Neural cell (in vitro differentiated cells): ENCODE results near the gene ZNF750. TPM values are rescaled to one million over a fixed set of nuclear protein-coding genes. Genes with fewer than 3 reads are reported as not detected.
A peak's percentile ranks its signal among the peaks of the same experiment; 100 is the strongest.

Experiments
- H2AFZ ChIP-seq: fragments of 200-600, 300-800 bp; sonication (generic), shearing (Covaris generic); 2 replicates; pipeline ENCODE4 v1.6.0; 2014; ENCODE audit warnings: low read depth, mild to moderate bottlenecking, antibody characterized with exemption, low read length, moderate library complexity
- H3F3A ChIP-seq: fragments of 200-600 bp; shearing (Covaris generic); 2 replicates; pipeline ENCODE4 v1.6.1; 2016; ENCODE audit warnings: mild to moderate bottlenecking, moderate library complexity, mixed read lengths, antibody characterized with exemption, low read length; ENCODE audit not compliant: insufficient read depth, poor library complexity, severe bottlenecking
- H3K27ac ChIP-seq: fragments of 200-600, 300-800 bp; sonication (generic), shearing (Covaris generic); 2 replicates; pipeline ENCODE4 v1.5.1; 2014; ENCODE audit warnings: mild to moderate bottlenecking, low read length, moderate library complexity
- H3K27me3 ChIP-seq: fragments of 300-800, 200-600 bp; sonication (generic), shearing (Covaris generic); 2 replicates; pipeline ENCODE4 v1.6.0; 2014; ENCODE audit warnings: mild to moderate bottlenecking, low read depth, low read length, moderate library complexity; ENCODE audit not compliant: insufficient read depth
- H3K36me3 ChIP-seq: fragments of 300-800, 200-600 bp; sonication (generic), shearing (Covaris generic); 2 replicates; pipeline ENCODE4 v1.5.1; 2014; ENCODE audit warnings: mild to moderate bottlenecking, antibody characterized with exemption, low read length, moderate library complexity; ENCODE audit not compliant: insufficient read depth
- H3K4me2 ChIP-seq: fragments of 300-800, 200-600 bp; sonication (generic), shearing (Covaris generic); 2 replicates; pipeline ENCODE4 v1.6.0; 2014; ENCODE audit warnings: mild to moderate bottlenecking, low read length
- H3K4me3 ChIP-seq: fragments of 300-800, 200-600 bp; sonication (generic), shearing (Covaris generic); 2 replicates; pipeline ENCODE4 v1.5.1; 2014; ENCODE audit warnings: mild to moderate bottlenecking, low read length, moderate library complexity
- H3K79me2 ChIP-seq: fragments of 200-600 bp; shearing (Covaris generic); replicated peaks from 2 replicates; pipeline ENCODE4 v1.6.0; 2014; ENCODE audit warnings: mild to moderate bottlenecking, low read length, moderate library complexity; ENCODE audit not compliant: insufficient read depth
- H3K9ac ChIP-seq: fragments of 300-800, 200-600 bp; sonication (generic), shearing (Covaris generic); 2 replicates; pipeline ENCODE4 v1.6.1; 2016; ENCODE audit warnings: mild to moderate bottlenecking, low read length, mixed read lengths
- H3K9me2 ChIP-seq: fragments of 200-600 bp; shearing (Covaris generic); 2 replicates; pipeline ENCODE4 v1.6.1; 2016; ENCODE audit warnings: mild to moderate bottlenecking, low read length, mixed read lengths; ENCODE audit not compliant: insufficient read depth
- H3K9me3 ChIP-seq: fragments of 200-600, 300-800 bp; sonication (generic), shearing (Covaris generic); 2 replicates; pipeline ENCODE4 v1.6.1; 2016; ENCODE audit warnings: mild to moderate bottlenecking, mixed run types, low read length, moderate library complexity, mixed read lengths
- H4K20me1 ChIP-seq: fragments of 200-600 bp; shearing (Covaris generic); 2 replicates; pipeline ENCODE4 v1.6.1; 2016; ENCODE audit warnings: mild to moderate bottlenecking, mixed run types; ENCODE audit not compliant: insufficient read depth
- EP300 ChIP-seq: fragments of 450-650 bp; conservative IDR thresholded peaks from 2 replicates; pipeline ENCODE4 v1.6.1; 2014; ENCODE audit warnings: antibody characterized with exemption, mild to moderate bottlenecking, moderate library complexity; ENCODE audit not compliant: poor library complexity, severe bottlenecking
- EZH2 ChIP-seq: fragments of 200-600, 300-800 bp; shearing (Covaris generic), sonication (generic); IDR thresholded peaks from 2 replicates; pipeline ENCODE4 v1.6.1; 2014; ENCODE audit warnings: antibody characterized with exemption, low read length, borderline replicate concordance, mild to moderate bottlenecking; ENCODE audit not compliant: insufficient read depth, poor library complexity, severe bottlenecking
- MXI1 ChIP-seq: fragments of 450-650 bp; conservative IDR thresholded peaks from 2 replicates; pipeline ENCODE4 v1.6.1; 2014; ENCODE audit warnings: antibody characterized with exemption, mild to moderate bottlenecking; ENCODE audit not compliant: poor library complexity, severe bottlenecking
- POLR2AphosphoS5 ChIP-seq: IDR thresholded peaks from 2 replicates; pipeline ENCODE4 v1.6.1; 2012
- RAD21 ChIP-seq: fragments of 450-650 bp; conservative IDR thresholded peaks from 2 replicates; pipeline ENCODE4 v1.6.1; 2014; ENCODE audit warnings: antibody characterized with exemption, mild to moderate bottlenecking, moderate library complexity
- SMC3 ChIP-seq: fragments of 450-650 bp; conservative IDR thresholded peaks from 2 replicates; pipeline ENCODE4 v1.6.1; 2014; ENCODE audit warnings: antibody characterized with exemption, mild to moderate bottlenecking, moderate library complexity; ENCODE audit not compliant: poor library complexity
- TAF1 ChIP-seq: IDR thresholded peaks from 2 replicates; pipeline ENCODE4 v1.6.1; 2012; ENCODE audit warnings: low read depth
- polyA plus RNA-seq: library from polyadenylated mRNA; depleted of rRNA; stranded (reverse); fragments of >200 nt; gene quantifications from 2 replicates; pipeline ENCODE4 v1.2.3, GENCODE V29; 2014
- TF ChIP-seq, protein P1 (sequence below): fragments of 450-650 bp; IDR thresholded peaks from 2 replicates; pipeline ENCODE4 v1.5.1; 2014; ENCODE audit warnings: antibody characterized with exemption, mild to moderate bottlenecking, moderate library complexity; ENCODE audit not compliant: poor library complexity, severe bottlenecking
- TF ChIP-seq, protein P2 (sequence below): IDR thresholded peaks from 2 replicates; pipeline ENCODE4 v1.6.1; 2012; ENCODE audit warnings: borderline replicate concordance

Gene ZNF750
- polyA plus RNA-seq, 1 donor from 2014 or later = not detected

DNA sequence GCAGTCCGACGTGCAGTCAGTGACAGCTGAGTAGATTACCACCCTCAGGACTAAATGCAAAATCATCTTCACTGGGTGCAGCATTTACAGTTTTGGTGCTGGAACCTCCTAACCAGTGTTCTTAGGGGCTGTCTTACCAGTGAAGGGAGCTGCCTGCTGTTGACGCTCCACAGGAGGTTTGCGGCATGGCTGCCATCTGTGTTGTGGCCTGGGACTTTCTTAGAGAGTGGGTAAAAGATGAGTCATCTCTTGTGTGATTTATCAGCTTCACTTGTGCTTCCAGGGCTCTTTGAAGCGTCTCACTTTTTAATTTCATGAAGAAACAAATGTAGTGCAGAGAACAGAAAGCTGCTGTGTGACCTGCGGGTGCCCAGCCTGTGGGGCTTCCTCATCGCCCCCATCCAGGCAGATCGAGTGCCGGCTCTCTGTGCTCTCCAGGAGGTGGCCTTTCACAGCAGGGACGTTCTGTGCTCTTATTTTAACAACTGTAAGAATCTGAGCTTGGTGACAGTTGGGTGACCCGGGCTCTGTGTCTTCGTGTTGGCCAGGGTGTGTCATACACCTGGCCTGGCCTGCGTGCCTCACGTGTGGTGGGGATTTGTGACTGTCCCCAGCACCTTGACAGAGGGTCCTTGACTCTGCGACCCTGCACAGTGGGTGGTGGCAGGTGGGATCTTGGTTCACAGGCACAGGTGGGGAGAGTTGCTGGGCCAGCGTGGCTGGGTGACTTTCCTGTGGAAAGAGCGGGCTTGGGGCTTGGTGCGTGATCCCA is 24.3 kb upstream of the ZNF750 start:
- H3K4me3 ChIP-seq = peak overlapping the region; percentile 18
- H3K79me2 ChIP-seq = no peaks in the 10 kb centered on the region
- H2AFZ ChIP-seq = no peak overlapping the region
- H3K36me3 ChIP-seq = no peaks in the 10 kb centered on the region
- H3K9me2 ChIP-seq = no peaks in the 10 kb centered on the region
- H3K4me2 ChIP-seq = no peak overlapping the region
- no peaks in the 10 kb centered on the region for H3K9me3 ChIP-seq
- TF ChIP-seq EP300 (no peak), MXI1 (no peak), RAD21 (no peak)
- TF ChIP-seq, protein P1, sequence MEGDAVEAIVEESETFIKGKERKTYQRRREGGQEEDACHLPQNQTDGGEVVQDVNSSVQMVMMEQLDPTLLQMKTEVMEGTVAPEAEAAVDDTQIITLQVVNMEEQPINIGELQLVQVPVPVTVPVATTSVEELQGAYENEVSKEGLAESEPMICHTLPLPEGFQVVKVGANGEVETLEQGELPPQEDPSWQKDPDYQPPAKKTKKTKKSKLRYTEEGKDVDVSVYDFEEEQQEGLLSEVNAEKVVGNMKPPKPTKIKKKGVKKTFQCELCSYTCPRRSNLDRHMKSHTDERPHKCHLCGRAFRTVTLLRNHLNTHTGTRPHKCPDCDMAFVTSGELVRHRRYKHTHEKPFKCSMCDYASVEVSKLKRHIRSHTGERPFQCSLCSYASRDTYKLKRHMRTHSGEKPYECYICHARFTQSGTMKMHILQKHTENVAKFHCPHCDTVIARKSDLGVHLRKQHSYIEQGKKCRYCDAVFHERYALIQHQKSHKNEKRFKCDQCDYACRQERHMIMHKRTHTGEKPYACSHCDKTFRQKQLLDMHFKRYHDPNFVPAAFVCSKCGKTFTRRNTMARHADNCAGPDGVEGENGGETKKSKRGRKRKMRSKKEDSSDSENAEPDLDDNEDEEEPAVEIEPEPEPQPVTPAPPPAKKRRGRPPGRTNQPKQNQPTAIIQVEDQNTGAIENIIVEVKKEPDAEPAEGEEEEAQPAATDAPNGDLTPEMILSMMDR = no peak
- H3K9ac ChIP-seq = peak overlapping the region; percentile 11
- no peaks in the 10 kb centered on the region for H3K27me3 ChIP-seq
- H3F3A ChIP-seq = peaks cover 6% of the 10 kb centered on the region
- H3K27ac ChIP-seq = peak overlapping the region; percentile 48
- no peaks in the 10 kb centered on the region for H4K20me1 ChIP-seq

DNA sequence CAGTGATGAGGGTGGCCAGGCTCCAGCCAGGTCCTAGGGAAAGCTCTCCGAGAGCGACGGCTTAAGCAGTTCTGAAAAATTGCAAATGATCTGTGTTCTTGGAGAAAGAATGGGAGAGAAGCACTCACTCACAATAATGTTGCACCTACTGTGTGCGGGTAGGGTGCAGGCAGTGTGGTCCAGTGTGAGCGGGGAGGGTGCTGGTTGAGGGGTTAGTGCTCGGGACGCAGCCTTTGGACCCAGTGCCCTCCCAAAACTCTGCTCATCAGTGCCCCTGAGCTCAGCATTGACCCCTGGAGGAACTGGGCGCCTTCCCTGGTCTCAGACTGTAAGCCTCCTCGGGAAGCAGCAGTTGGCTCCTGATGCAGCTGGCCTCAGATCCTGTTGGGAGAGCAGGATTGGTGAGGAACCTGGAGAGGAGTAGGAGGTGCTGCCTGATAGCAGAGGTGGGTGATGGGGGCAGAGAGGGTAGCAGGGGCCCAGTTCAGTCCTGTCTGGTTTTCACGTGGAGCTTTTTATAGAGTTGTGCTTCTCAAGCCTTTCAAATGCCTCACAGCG is 23.6 kb upstream of the ZNF750 start:
- no peak for TF ChIP-seq EZH2
- no peak for TF ChIP-seq TAF1
- TF ChIP-seq, protein P2, sequence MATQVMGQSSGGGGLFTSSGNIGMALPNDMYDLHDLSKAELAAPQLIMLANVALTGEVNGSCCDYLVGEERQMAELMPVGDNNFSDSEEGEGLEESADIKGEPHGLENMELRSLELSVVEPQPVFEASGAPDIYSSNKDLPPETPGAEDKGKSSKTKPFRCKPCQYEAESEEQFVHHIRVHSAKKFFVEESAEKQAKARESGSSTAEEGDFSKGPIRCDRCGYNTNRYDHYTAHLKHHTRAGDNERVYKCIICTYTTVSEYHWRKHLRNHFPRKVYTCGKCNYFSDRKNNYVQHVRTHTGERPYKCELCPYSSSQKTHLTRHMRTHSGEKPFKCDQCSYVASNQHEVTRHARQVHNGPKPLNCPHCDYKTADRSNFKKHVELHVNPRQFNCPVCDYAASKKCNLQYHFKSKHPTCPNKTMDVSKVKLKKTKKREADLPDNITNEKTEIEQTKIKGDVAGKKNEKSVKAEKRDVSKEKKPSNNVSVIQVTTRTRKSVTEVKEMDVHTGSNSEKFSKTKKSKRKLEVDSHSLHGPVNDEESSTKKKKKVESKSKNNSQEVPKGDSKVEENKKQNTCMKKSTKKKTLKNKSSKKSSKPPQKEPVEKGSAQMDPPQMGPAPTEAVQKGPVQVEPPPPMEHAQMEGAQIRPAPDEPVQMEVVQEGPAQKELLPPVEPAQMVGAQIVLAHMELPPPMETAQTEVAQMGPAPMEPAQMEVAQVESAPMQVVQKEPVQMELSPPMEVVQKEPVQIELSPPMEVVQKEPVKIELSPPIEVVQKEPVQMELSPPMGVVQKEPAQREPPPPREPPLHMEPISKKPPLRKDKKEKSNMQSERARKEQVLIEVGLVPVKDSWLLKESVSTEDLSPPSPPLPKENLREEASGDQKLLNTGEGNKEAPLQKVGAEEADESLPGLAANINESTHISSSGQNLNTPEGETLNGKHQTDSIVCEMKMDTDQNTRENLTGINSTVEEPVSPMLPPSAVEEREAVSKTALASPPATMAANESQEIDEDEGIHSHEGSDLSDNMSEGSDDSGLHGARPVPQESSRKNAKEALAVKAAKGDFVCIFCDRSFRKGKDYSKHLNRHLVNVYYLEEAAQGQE = no peak
- TF ChIP-seq POLR2AphosphoS5 = no peak
- TF ChIP-seq EP300 = no peak
- no peak for TF ChIP-seq SMC3
- TF ChIP-seq MXI1 = no peak
- TF ChIP-seq RAD21 = no peak
- TF ChIP-seq, protein P1 = no peak
- Histone ChIP-seq H3K36me3 (no peaks in the 10 kb centered on the region), H4K20me1 (no peaks in the 10 kb centered on the region), H3K79me2 (no peaks in the 10 kb centered on the region), H3F3A (peaks cover 6% of the 10 kb centered on the region), H3K9me2 (no peaks in the 10 kb centered on the region), H3K27me3 (no peaks in the 10 kb centered on the region), H2AFZ (no peak overlapping the region), H3K9me3 (no peaks in the 10 kb centered on the region), H3K27ac (peak overlapping the region; percentile 48), H3K9ac (peak overlapping the region; percentile 11), H3K4me3 (no peak overlapping the region), H3K4me2 (no peak overlapping the region)
